ENCODE data around the gene PXK.

Gene PXK

GRCh38 chr3:58379351-58380073 lies 46.8 kb downstream of the PXK start:
- DNase-seq (ENCODE audit: low read depth in 2 of 3, low spot score in 2 of 3): no peak

- DNase-seq (ENCODE audit: low read depth in 2 of 3, low spot score in 2 of 3): no peak
Measured at GRCh38 chr3:58383476-58383875, 50.8 kb downstream of the PXK start.

GRCh38 chr3:58383904-58384303 lies 51.2 kb downstream of the PXK start:
- no peak for DNase-seq (ENCODE audit: low read depth in 2 of 3, low spot score in 2 of 3)

GRCh38 chr3:58384381-58385090 lies 51.8 kb downstream of the PXK start:
- no peak for DNase-seq (ENCODE audit: low read depth in 2 of 3, low spot score in 2 of 3)

- no peak for DNase-seq (ENCODE audit: low read depth in 2 of 3, low spot score in 2 of 3)
Measured at GRCh38 chr3:58386626-58387365, 54.1 kb downstream of the PXK start.

- DNase-seq (ENCODE audit: low read depth in 2 of 3, low spot score in 2 of 3): no peak
Measured at GRCh38 chr3:58387650-58388546, 55.2 kb downstream of the PXK start.

- DNase-seq (ENCODE audit: low read depth in 2 of 3, low spot score in 2 of 3): no peak
Measured at GRCh38 chr3:58388550-58389091, 55.9 kb downstream of the PXK start.

- no peak for DNase-seq (ENCODE audit: low read depth in 2 of 3, low spot score in 2 of 3)
Measured at GRCh38 chr3:58391156-58391865, 58.6 kb downstream of the PXK start.

- no peak for DNase-seq (ENCODE audit: low read depth in 2 of 3, low spot score in 2 of 3)
Measured at GRCh38 chr3:58392181-58392580, 59.5 kb downstream of the PXK start.

- no peak for DNase-seq (ENCODE audit: low read depth in 2 of 3, low spot score in 2 of 3)
Measured at GRCh38 chr3:58394339-58394738, 61.6 kb downstream of the PXK start.

GRCh38 chr3:58398669-58399333 lies 66.1 kb downstream of the PXK start:
- DNase-seq (ENCODE audit: low read depth in 2 of 3, low spot score in 2 of 3): no peak

GRCh38 chr3:58403513-58404109 lies 70.9 kb downstream of the PXK start:
- no peak for DNase-seq (ENCODE audit: low read depth in 2 of 3, low spot score in 2 of 3)

- DNase-seq (ENCODE audit: low read depth in 2 of 3, low spot score in 2 of 3): no peak
Measured at GRCh38 chr3:58404396-58404795, 71.7 kb downstream of the PXK start.

GRCh38 chr3:58408906-58409305 lies 76.2 kb downstream of the PXK start:
- DNase-seq (ENCODE audit: low read depth in 2 of 3, low spot score in 2 of 3): no peak

GRCh38 chr3:58409663-58410062 lies 77.0 kb downstream of the PXK start:
- DNase-seq (ENCODE audit: low read depth in 2 of 3, low spot score in 2 of 3): no peak

GRCh38 chr3:58411036-58411435 lies 78.3 kb downstream of the PXK start:
- DNase-seq (ENCODE audit: low read depth in 2 of 3, low spot score in 2 of 3): no peak

GRCh38 chr3:58411851-58412830 lies 79.4 kb downstream of the PXK start:
- no peak for DNase-seq (ENCODE audit: low read depth in 2 of 3, low spot score in 2 of 3)

All from activated CD8-positive, alpha-beta memory T cell treated with anti-CD3 and anti-CD28 coated beads for 48 hours (primary cell).